HepG2 (cell line): ENCODE results near the gene ANKHD1. TPM values are rescaled to one million over a fixed set of nuclear protein-coding genes. Genes with fewer than 3 reads are reported as not detected.

Experiments
- ATAC-seq: fragments of 200-7000 bp; cut with Tn5 transposase; 3 replicates; pipeline ENCODE4 v1.9.1; 2020; ENCODE audit warnings: mild to moderate bottlenecking, moderate library complexity
- Bru-seq: library from RNA; stranded (reverse); fragments of 400-500 nt; gene quantifications from one replicate; lab custom pipeline; 2021; lab: Mats Ljungman, UMichigan
- BruChase-seq, 2 experiments: library from RNA; stranded (reverse); fragments of 400-500 nt; gene quantifications; one replicate each; lab custom pipeline; 2021; lab: Mats Ljungman, UMichigan
- BruUV-seq: library from RNA; stranded (reverse); fragments of 400-500 nt; replicated peaks from 2 replicates; lab custom pipeline; 2021; lab: Mats Ljungman, UMichigan
- CTCF ChIA-PET: fragments of 300-600 bp; formaldehyde crosslinking; extraction: SDS; loops from one replicate; lab custom pipeline; 2021; ENCODE audit warnings: low total read pairs, inconsistent platforms, low intra/inter-chr PET ratio; lab: Yijun Ruan, JAX
- POLR2A ChIA-PET: fragments of 350-600 bp; sonication (Branson Sonifier 250); formaldehyde crosslinking; loops from one replicate; lab custom pipeline; 2020; ENCODE audit warnings: antibody characterized with exemption, inconsistent platforms; lab: Yijun Ruan, JAX
- DNase-seq: peaks from one replicate; pipeline ENCODE4 v3.0.0-alpha.2; 2015; ENCODE audit warnings: low spot score
- FAIRE-seq: peaks from 3 replicates; lab custom pipeline; 2011; peaks lifted over from hg19 to GRCh38; lab: Jason Lieb, UNC
- H2AFZ ChIP-seq: one replicate; pipeline ENCODE4 v1.6.1; 2011; ENCODE audit warnings: low read length, inconsistent platforms
- H3K27ac ChIP-seq: fragments of 300-600 bp; 3 replicates; pipeline ENCODE4 v1.8.0; 2011; ENCODE audit warnings: mixed run types, mild to moderate bottlenecking, mixed read lengths, low read length, inconsistent platforms; ENCODE audit not compliant: insufficient read depth; ENCODE audit errors: extremely low read length
- H3K27me3 ChIP-seq, 2 experiments: fragments of 200-600 bp in 1 of 2; 2 replicates in 1 of 2; 3 replicates in 1 of 2; pipeline versions ENCODE4 v1.6.0 to v1.8.0; 2011; ENCODE audit warnings: low read length in 2 of 2, mild to moderate bottlenecking in 2 of 2, moderate library complexity in 2 of 2, inconsistent platforms in 1 of 2; ENCODE audit not compliant: insufficient read depth in 2 of 2, control insufficient read depth in 1 of 2
- H3K36me3 ChIP-seq, 2 experiments: fragments of 200-600 bp in 1 of 2; replicated peaks in 1 of 2; 2 replicates in 1 of 2; 3 replicates in 1 of 2; pipeline versions ENCODE4 v1.5.1 to v1.8.0; 2011; ENCODE audit warnings: low read length in 2 of 2, inconsistent platforms in 1 of 2; ENCODE audit not compliant: insufficient read depth in 2 of 2, control insufficient read depth in 1 of 2
- H3K4me1 ChIP-seq: 2 replicates; pipeline ENCODE4 v1.5.1; 2012; ENCODE audit warnings: low read length, inconsistent platforms; ENCODE audit not compliant: insufficient read depth
- H3K4me2 ChIP-seq: 2 replicates; pipeline ENCODE4 v1.6.0; 2011; ENCODE audit warnings: low read depth, low read length, inconsistent platforms
- H3K4me3 ChIP-seq, 3 experiments: fragments of 200-600 bp in 1 of 3; sonication (generic), shearing (Covaris generic) in 1 of 3; replicated peaks in 1 of 3; 2 replicates each; pipeline ENCODE4 v1.5.1; 2011 to 2016; ENCODE audit warnings: low read length in 3 of 3, inconsistent platforms in 2 of 3, low read depth in 2 of 3, mild to moderate bottlenecking in 2 of 3, control low read depth in 1 of 3, mixed read lengths in 1 of 3; ENCODE audit not compliant: insufficient read depth in 1 of 3
- H3K79me2 ChIP-seq: one replicate; pipeline ENCODE4 v1.6.1; 2011; ENCODE audit warnings: low read length, inconsistent platforms; ENCODE audit not compliant: insufficient read depth
- H3K9ac ChIP-seq: 2 replicates; pipeline ENCODE4 v1.6.0; 2011; ENCODE audit warnings: mild to moderate bottlenecking, low read depth, low read length, inconsistent platforms; ENCODE audit not compliant: insufficient read depth
- H3K9me3 ChIP-seq: 2 replicates; pipeline ENCODE4 v1.5.1; 2012; ENCODE audit warnings: mild to moderate bottlenecking, low read length
- H4K20me1 ChIP-seq: 2 replicates; pipeline ENCODE4 v1.6.0; 2011; ENCODE audit warnings: inconsistent platforms, mild to moderate bottlenecking, low read length, moderate library complexity; ENCODE audit not compliant: insufficient read depth
- ATF7-NPFF ChIP-seq: sonication (generic); formaldehyde crosslinking; IDR thresholded peaks from 2 replicates; pipeline ENCODE4 v1.8.1; 2023; ENCODE audit warnings: mild to moderate bottlenecking, low read depth, missing genetic modification reagents, moderate library complexity
- GATAD2A ChIP-seq: IDR thresholded peaks from 2 replicates; pipeline ENCODE4 v1.6.1; 2016
- HDAC2 ChIP-seq: sonication (generic); formaldehyde crosslinking; IDR thresholded peaks from 2 replicates; pipeline ENCODE4 v1.4.0; 2020; ENCODE audit warnings: missing genetic modification reagents
- UBTF ChIP-seq: sonication (generic); formaldehyde crosslinking; IDR thresholded peaks from 2 replicates; pipeline ENCODE4 v1.4.0; 2020; ENCODE audit warnings: mild to moderate bottlenecking, missing genetic modification reagents
- ZNF280B ChIP-seq: sonication (generic); formaldehyde crosslinking; IDR thresholded peaks from 2 replicates; pipeline ENCODE4 v1.5.0; 2020; ENCODE audit warnings: missing genetic modification reagents, mild to moderate bottlenecking, borderline replicate concordance
- ZNF563 ChIP-seq: sonication (generic); formaldehyde crosslinking; IDR thresholded peaks from 2 replicates; pipeline ENCODE4 v1.8.0; 2022; ENCODE audit warnings: mild to moderate bottlenecking, moderate library complexity, missing genetic modification reagents
- WGBS: methylation state at CpG from one replicate; pipeline ENCODE4 v1.1.6; 2017; ENCODE audit warnings: low lambda C conversion rate; 5-methylcytosine and 5-hydroxymethylcytosine counted together
- in situ Hi-C: cut with HindIII; loops from 2 replicates; pipeline ENCODE4 v1.10.0; 2017; ENCODE audit warnings: low pct_unique_long_range_greater_than_20kb; ENCODE audit not compliant: extremely low pct_ligation_motif_present
- intact Hi-C: fragments of 100-400 bp; cut with micrococcal nuclease; formaldehyde crosslinking; loops from one replicate; pipeline ENCODE4 v1.10.0; 2022; ENCODE audit not compliant: unreplicated experiment
- long read RNA-seq, 2 experiments: library from RNA in 1 of 2; library from polyadenylated mRNA in 1 of 2; stranded (forward) in 1 of 2; unstranded in 1 of 2; transcript quantifications; one replicate each; pipeline ENCODE4 v2.0.0, GENCODE V29; 2019 to 2022
- polyA minus RNA-seq, 3 experiments: library from RNA; depleted of rRNA, polyadenylated mRNA; stranded (reverse); fragments of >200 nt; gene quantifications; 2 replicates each; pipeline ENCODE4 v1.2.3, GENCODE V29; 2011; ENCODE audit warnings: low replicate concordance in 1 of 3
- polyA plus RNA-seq, 8 experiments: library from polyadenylated mRNA; depleted of rRNA in 3 of 8; stranded (reverse) in 7 of 8; unstranded in 1 of 8; fragments of >200 nt; fragmentation: Illumina TruSeq in 4 of 8; extraction: Trizol in 4 of 8; gene quantifications; 2 replicates each; pipeline versions ENCODE4 v1.2.1 to v1.2.3, GENCODE V29; 2011 to 2016; ENCODE audit warnings: low read depth in 4 of 8, missing spikeins in 1 of 8, mixed read lengths in 1 of 8; ENCODE audit not compliant: insufficient read depth in 1 of 8
- total RNA-seq, 5 experiments: library from RNA; depleted of rRNA; stranded (reverse); fragments of >200 nt; fragmentation: Illumina TruSeq; extraction: Trizol; gene quantifications; 2 replicates each; pipeline ENCODE4 v1.2.3, GENCODE V29; 2016; ENCODE audit warnings: low read depth in 1 of 5

ANKHD1 gene, protein sequence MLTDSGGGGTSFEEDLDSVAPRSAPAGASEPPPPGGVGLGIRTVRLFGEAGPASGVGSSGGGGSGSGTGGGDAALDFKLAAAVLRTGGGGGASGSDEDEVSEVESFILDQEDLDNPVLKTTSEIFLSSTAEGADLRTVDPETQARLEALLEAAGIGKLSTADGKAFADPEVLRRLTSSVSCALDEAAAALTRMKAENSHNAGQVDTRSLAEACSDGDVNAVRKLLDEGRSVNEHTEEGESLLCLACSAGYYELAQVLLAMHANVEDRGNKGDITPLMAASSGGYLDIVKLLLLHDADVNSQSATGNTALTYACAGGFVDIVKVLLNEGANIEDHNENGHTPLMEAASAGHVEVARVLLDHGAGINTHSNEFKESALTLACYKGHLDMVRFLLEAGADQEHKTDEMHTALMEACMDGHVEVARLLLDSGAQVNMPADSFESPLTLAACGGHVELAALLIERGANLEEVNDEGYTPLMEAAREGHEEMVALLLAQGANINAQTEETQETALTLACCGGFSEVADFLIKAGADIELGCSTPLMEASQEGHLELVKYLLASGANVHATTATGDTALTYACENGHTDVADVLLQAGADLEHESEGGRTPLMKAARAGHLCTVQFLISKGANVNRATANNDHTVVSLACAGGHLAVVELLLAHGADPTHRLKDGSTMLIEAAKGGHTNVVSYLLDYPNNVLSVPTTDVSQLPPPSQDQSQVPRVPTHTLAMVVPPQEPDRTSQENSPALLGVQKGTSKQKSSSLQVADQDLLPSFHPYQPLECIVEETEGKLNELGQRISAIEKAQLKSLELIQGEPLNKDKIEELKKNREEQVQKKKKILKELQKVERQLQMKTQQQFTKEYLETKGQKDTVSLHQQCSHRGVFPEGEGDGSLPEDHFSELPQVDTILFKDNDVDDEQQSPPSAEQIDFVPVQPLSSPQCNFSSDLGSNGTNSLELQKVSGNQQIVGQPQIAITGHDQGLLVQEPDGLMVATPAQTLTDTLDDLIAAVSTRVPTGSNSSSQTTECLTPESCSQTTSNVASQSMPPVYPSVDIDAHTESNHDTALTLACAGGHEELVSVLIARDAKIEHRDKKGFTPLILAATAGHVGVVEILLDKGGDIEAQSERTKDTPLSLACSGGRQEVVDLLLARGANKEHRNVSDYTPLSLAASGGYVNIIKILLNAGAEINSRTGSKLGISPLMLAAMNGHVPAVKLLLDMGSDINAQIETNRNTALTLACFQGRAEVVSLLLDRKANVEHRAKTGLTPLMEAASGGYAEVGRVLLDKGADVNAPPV (N-terminal part only)
- total RNA-seq (2016; rRNA removed; fragmentation: Illumina TruSeq; extraction: Trizol) (69.9 and 101 TPM in 2 replicates), polyA plus RNA-seq (2011; rRNA removed) (68.5 and 82.0 TPM in 2 replicates), polyA minus RNA-seq (2011; rRNA and poly(A)+ RNA removed; ENCODE audit: low replicate concordance) (130 and 138 TPM in 2 replicates), Bru-seq, nascent RNA (percentile 94 among the genes with signal in this experiment), BruChase-seq, experiment 1, labeled RNA remaining after a 6-hour chase (percentile 98 among the genes with signal in this experiment), BruChase-seq, experiment 2, labeled RNA remaining after a 2-hour chase (percentile 98 among the genes with signal in this experiment)
- total RNA-seq (2016; cell fraction: cytosol; rRNA removed; fragmentation: Illumina TruSeq; extraction: Trizol; ENCODE audit: low read depth), result 59.7 and 69.1 TPM in 2 replicates
- 69.9 and 98.6 TPM in 2 replicates for total RNA-seq (2016; cell fraction: insoluble cytoplasmic fraction; rRNA removed; fragmentation: Illumina TruSeq; extraction: Trizol)
- 33.7 and 41.4 TPM in 2 replicates for total RNA-seq (2016; cell fraction: membrane; rRNA removed; fragmentation: Illumina TruSeq; extraction: Trizol)
- total RNA-seq (2016; cell fraction: nucleus; rRNA removed; fragmentation: Illumina TruSeq; extraction: Trizol), result 106 and 125 TPM in 2 replicates
- polyA plus RNA-seq (2011; cell fraction: cytosol; rRNA removed), result 33.7 and 45.2 TPM in 2 replicates
- polyA plus RNA-seq (2011; cell fraction: nucleus; rRNA removed), result 104 and 105 TPM in 2 replicates
- polyA plus RNA-seq (2012), result 56.5 and 76.2 TPM in 2 replicates
- polyA plus RNA-seq (2016; cell fraction: cytosol; fragmentation: Illumina TruSeq; extraction: Trizol; ENCODE audit: low read depth), result 2.7 and 3.1 TPM in 2 replicates
- 76.7 and 87.6 TPM in 2 replicates for polyA plus RNA-seq (2016; cell fraction: insoluble cytoplasmic fraction; fragmentation: Illumina TruSeq; extraction: Trizol; ENCODE audit: low read depth)
- polyA plus RNA-seq (2016; cell fraction: membrane; fragmentation: Illumina TruSeq; extraction: Trizol; ENCODE audit: low read depth), result 7.0 and 8.2 TPM in 2 replicates
- 142 and 161 TPM in 2 replicates for polyA plus RNA-seq (2016; cell fraction: nucleus; fragmentation: Illumina TruSeq; extraction: Trizol; ENCODE audit: insufficient read depth, low read depth)
- polyA minus RNA-seq (2011; cell fraction: cytosol; rRNA and poly(A)+ RNA removed), result 52.8 and 61.5 TPM in 2 replicates
- 183 and 186 TPM in 2 replicates for polyA minus RNA-seq (2011; cell fraction: nucleus; rRNA and poly(A)+ RNA removed)
- long read RNA-seq, experiment 1, transcript ANKHD1-205 (11 exons, 2,135 nt), result major isoform, 8 of 34 reads
- long read RNA-seq, experiment 1, partial matches to known transcripts, result 20 of 34 reads
- long read RNA-seq, experiment 1, other reads (novel, unspliced or antisense), result 6 of 34 reads
- long read RNA-seq, experiment 2, transcript ANKHD1-205 (11 exons, 2,135 nt), result major isoform, 5 of 35 reads
- long read RNA-seq, experiment 2, partial matches to known transcripts, result 18 of 35 reads
- long read RNA-seq, experiment 2, other reads (novel, unspliced or antisense), result 12 of 35 reads

DNA sequence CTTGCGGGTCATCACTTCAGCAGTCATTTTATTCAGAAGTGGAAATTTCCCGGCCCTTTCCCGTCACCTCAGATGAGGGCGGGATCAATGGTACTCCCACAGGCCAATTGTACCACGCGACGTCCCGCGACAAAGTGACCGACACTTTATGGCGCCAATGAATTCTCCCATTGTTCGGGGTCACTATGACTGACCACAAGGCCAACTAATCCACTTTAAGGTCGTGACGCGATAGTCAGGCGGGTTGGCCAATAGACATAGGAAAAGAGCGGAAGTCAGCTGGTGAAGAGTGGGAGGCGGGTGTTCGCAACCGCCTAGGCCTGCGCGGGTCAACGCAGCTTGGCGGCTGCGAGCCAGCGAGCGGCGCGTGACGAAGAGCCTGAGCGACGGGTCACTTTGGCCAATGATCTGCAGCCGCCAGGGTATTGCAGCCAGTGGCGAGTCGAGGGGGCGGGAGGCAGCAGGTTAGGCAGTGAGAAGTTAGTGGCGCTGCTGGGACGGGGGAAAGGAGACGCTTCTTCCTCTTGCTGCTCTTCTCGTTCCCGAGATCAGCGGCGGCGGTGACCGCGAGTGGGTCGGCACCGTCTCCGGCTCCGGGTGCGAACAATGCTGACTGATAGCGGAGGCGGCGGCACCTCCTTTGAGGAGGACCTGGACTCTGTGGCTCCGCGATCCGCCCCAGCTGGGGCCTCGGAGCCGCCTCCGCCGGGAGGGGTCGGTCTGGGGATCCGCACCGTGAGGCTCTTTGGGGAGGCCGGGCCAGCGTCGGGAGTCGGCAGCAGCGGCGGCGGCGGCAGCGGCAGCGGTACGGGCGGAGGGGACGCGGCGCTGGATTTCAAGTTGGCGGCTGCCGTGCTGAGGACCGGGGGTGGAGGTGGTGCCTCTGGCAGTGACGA lies at the start of gene ANKHD1:
TSS of gene ANKHD1 (plus strand) at position 472 of the 896 bp plus-strand sequence. CDS start at position 607, 135 bp downstream.
- DNase-seq, result peak; percentile 100
- no peaks in the 10 kb centered on the region for H3K9me3 ChIP-seq
- peak within 1 kb of the TSS; percentile 88 for H2AFZ ChIP-seq
- peak; percentile 97 for FAIRE-seq
- H3K9ac ChIP-seq, result peak within 1 kb of the TSS; percentile 98
- WGBS, result 1% methylated on average over 40 of the region's 83 CpGs
- ChIA-PET CTCF (no interaction called here), POLR2A (interaction anchor here (0.7 to 2.7 kb wide), 29 partner anchors 9 to 324 kb away, joined by 3 to 17 read pairs (median 5); partner anchors contain the start of genes EIF4EBP3, HARS1, HARS2 and HBEGF)
- intact Hi-C loops, result loop anchor here (1.0 to 10.0 kb wide), 4 partner anchors 17 to 317 kb away; partner anchors contain the start of genes CYSTM1, IK and NDUFA2
- H3K27ac ChIP-seq, result peak within 1 kb of the TSS; percentile 97
- H3K79me2 ChIP-seq, result peaks cover 65% of the 10 kb centered on the region
- H3K4me2 ChIP-seq, result peak within 1 kb of the TSS; percentile 75
- H4K20me1 ChIP-seq, result peaks cover 38% of the 10 kb centered on the region
- ATAC-seq, result peak; percentile 82
- BruUV-seq, result TSS peak; percentile 61
- H3K36me3 ChIP-seq, result peaks cover 0 to 2% of the 10 kb centered on the region in 2 experiments; a peak in 1 of 5 replicates
- H3K27me3 ChIP-seq, result no peaks in the 10 kb centered on the region; a peak in 1 of 5 replicates
- peak within 1 kb of the TSS; percentile 80 to 97 (median 95) for H3K4me3 ChIP-seq
- in situ Hi-C loops, result no loop called here
- H3K4me1 ChIP-seq, result peaks cover 49% of the 10 kb centered on the region
- TF ChIP-seq UBTF (CRISPR knock-in tag) (peak; percentile 73), ATF7-NPFF (CRISPR knock-in tag) (peak; percentile 25; the same call in 1 of the 2 replicates), HDAC2 (0 out of 2 replicates have a peak, but pooled peaks have one; percentile 5), ZNF563 (CRISPR knock-in tag) (peak; percentile 60; the same call in 1 of the 2 replicates), ZNF280B (CRISPR knock-in tag) (peak; percentile 52; the same call in 1 of the 2 replicates), GATAD2A (peak; percentile 18; the same call in 1 of the 2 replicates)
